Stimulated activated CD4-positive, alpha-beta T cell treated with anti-CD3 and anti-CD28 coated beads, TNF-alpha, amount 100 ng/mL, for 1 hour (primary cell): ENCODE results near the gene FOXO3B.
"Not testable (repeated sequence)": the region's sequence is repeated elsewhere in the genome, so short reads cannot be mapped to it uniquely, and the experiment has no call there.

Source experiments
- DNase-seq, 3 donors: peaks; one replicate each; pipeline ENCODE4 v3.0.0-alpha.2; 2020; ENCODE audit warnings: low read depth in 3 of 3, low spot score in 1 of 3

Gene FOXO3B

GRCh38 chr17:18661924-18662624, 20.0 kb downstream of the FOXO3B start:
- not testable (repeated sequence) for DNase-seq

GRCh38 chr17:18650094-18650493, 32.0 kb downstream of the FOXO3B start:
- not testable (repeated sequence) for DNase-seq

- not testable (repeated sequence) for DNase-seq
These were observed 37.8 kb downstream of the FOXO3B start, which contains the start of gene TBC1D28 for GRCh38 chr17:18644291-18644690. TBC1D28 (minus strand) TSS chr17:18644391; CDS start chr17:18641352, 3,039 bp downstream.

GRCh38 chr17:18643124-18643523, 39.0 kb downstream of the FOXO3B start:
- not testable (repeated sequence) for DNase-seq

GRCh38 chr17:18638357-18638756, 43.8 kb downstream of the FOXO3B start:
- not testable (repeated sequence) for DNase-seq

- not testable (repeated sequence) for DNase-seq
These were observed 45.9 kb downstream of the FOXO3B start for GRCh38 chr17:18636237-18636636.

- not testable (repeated sequence) for DNase-seq
These were observed 46.3 kb downstream of the FOXO3B start for GRCh38 chr17:18635773-18636172.

- not testable (repeated sequence) for DNase-seq
These were observed 47.4 kb downstream of the FOXO3B start for GRCh38 chr17:18634550-18635263.
